Body of pancreas (tissue), 4 donors: Measurements from ENCODE around the gene DYRK1A.

Source experiments
- CTCF ChIP-seq, 7 experiments: fragments of 450-650 bp in 4 of 7; fragments of 200-600 bp in 3 of 7; sonication (generic) in 3 of 7; IDR thresholded peaks; one replicate each; pipeline ENCODE4 v1.5.1; 2016 to 2019; ENCODE audit warnings: antibody characterized with exemption in 7 of 7
- POLR2A ChIP-seq, 3 donors: fragments of 450-650 bp; IDR thresholded peaks; one replicate each; pipeline ENCODE4 v1.6.1; 2016; ENCODE audit warnings: antibody characterized with exemption in 3 of 3, mild to moderate bottlenecking in 2 of 3

GRCh38 chr21:37475186-37475868 lies 108.8 kb downstream of the DYRK1A start:
- TF ChIP-seq CTCF (IDR thresholded peaks at IDR 0.05) (no peak), POLR2A (IDR thresholded peaks at IDR 0.05) (no peak)
